Spleen (tissue), 11 donors: ENCODE measurements around the gene ZNF70. TPM values are rescaled to one million over a fixed set of nuclear protein-coding genes. Genes with fewer than 3 reads are reported as not detected.

Experiments
- DNase-seq: peaks from one replicate; pipeline ENCODE4 v3.0.0-alpha.2; 2020
- H3K27ac ChIP-seq, 8 donors: fragments of 200-600 bp; sonication (generic) in 7 of 8; 1 replicate in 4 of 8; 2 replicates in 4 of 8; pipeline versions ENCODE4 v1.5.0 to v1.8.0; 2016 to 2021; ENCODE audit warnings: inconsistent platforms in 4 of 8, mild to moderate bottlenecking in 4 of 8, moderate library complexity in 1 of 8
- H3K27me3 ChIP-seq, 7 donors: fragments of 200-600 bp; sonication (generic) in 6 of 7; replicated peaks in 1 of 7; 1 replicate in 4 of 7; 2 replicates in 3 of 7; pipeline versions ENCODE4 v1.5.0 to v1.8.0; 2016 to 2021; ENCODE audit warnings: inconsistent platforms in 3 of 7, mild to moderate bottlenecking in 1 of 7
- H3K36me3 ChIP-seq, 6 donors: fragments of 200-600 bp; sonication (generic) in 5 of 6; 1 replicate in 4 of 6; 2 replicates in 2 of 6; pipeline versions ENCODE4 v1.5.0 to v1.8.0; 2016 to 2021; ENCODE audit warnings: inconsistent platforms in 2 of 6
- H3K4me1 ChIP-seq, 6 donors: fragments of 200-600 bp; sonication (generic) in 5 of 6; 1 replicate in 3 of 6; 2 replicates in 3 of 6; pipeline versions ENCODE4 v1.5.0 to v1.8.0; 2016 to 2021; ENCODE audit warnings: inconsistent platforms in 3 of 6
- H3K4me3 ChIP-seq, 8 donors: fragments of 200-600 bp; sonication (generic) in 7 of 8; 1 replicate in 4 of 8; 2 replicates in 4 of 8; pipeline versions ENCODE4 v1.5.0 to v1.8.0; 2016 to 2021; ENCODE audit warnings: inconsistent platforms in 4 of 8, mild to moderate bottlenecking in 4 of 8, moderate library complexity in 2 of 8
- H3K9me3 ChIP-seq, 8 donors: fragments of 200-600 bp; sonication (generic) in 7 of 8; 1 replicate in 4 of 8; 2 replicates in 4 of 8; pipeline versions ENCODE4 v1.5.0 to v1.8.0; 2016 to 2021; ENCODE audit warnings: inconsistent platforms in 4 of 8
- POLR2A ChIP-seq, 3 donors: fragments of 450-650 bp; IDR thresholded peaks; one replicate each; pipeline ENCODE4 v1.5.1; 2017; ENCODE audit warnings: antibody characterized with exemption in 3 of 3, mild to moderate bottlenecking in 1 of 3
- POLR2AphosphoS5 ChIP-seq, 3 donors: sonication (generic); formaldehyde crosslinking; IDR thresholded peaks; one replicate each; pipeline ENCODE4 v1.5.1; 2017; ENCODE audit warnings: antibody characterized with exemption in 3 of 3
- WGBS, 5 donors: extraction: QIAGEN DNeasy Blood & Tissue Kit in 3 of 5; methylation state at CpG; one replicate each; pipeline versions ENCODE4 v1.1.5 to v1.1.7; 2013 to 2018; 5-methylcytosine and 5-hydroxymethylcytosine counted together
- intact Hi-C: fragments of 100-400 bp; cut with DNase I; formaldehyde crosslinking; loops from one replicate; pipeline ENCODE4 v1.15.0; 2023; ENCODE audit warnings: low total_unique reads
- polyA plus RNA-seq, 3 donors: library from polyadenylated mRNA; stranded (reverse); fragments of 200-250 nt; gene quantifications; one replicate each; pipeline ENCODE4 v1.2.1, GENCODE V29; 2013
- total RNA-seq, 7 donors: library from RNA; depleted of rRNA in 3 of 7; stranded (reverse); fragments of >200 nt in 3 of 7; fragmentation: NEBNext Ultra II Directional in 4 of 7; extraction: Animal tissue kit (Norgen Biotek cat#: 25700) in 4 of 7; gene quantifications; one replicate each; pipeline versions ENCODE4 v1.1.0 to v1.2.1, GENCODE V29; 2016 to 2021
- TF ChIP-seq, protein P1 (sequence below), 11 experiments: fragments of 200-600 bp in 7 of 11; fragments of 450-650 bp in 4 of 11; sonication (generic) in 4 of 11; IDR thresholded peaks in 8 of 11; conservative IDR thresholded peaks in 3 of 11; 1 replicate in 7 of 11; 2 replicates in 4 of 11; pipeline versions ENCODE4 v1.4.0 to v1.8.0; 2016 to 2021; ENCODE audit warnings: antibody characterized with exemption in 11 of 11, inconsistent platforms in 4 of 11, mild to moderate bottlenecking in 1 of 11
- donor health status: healthy with polysubstance abuse.
- donor health status: DM: no; HTN: no; CAD: no; lungs with moderate emphysema.
- donor health status: DM: no; HTN: no; CAD: no.
- donor health status: Bipolar disorder and iron deficiency.
- donor health status: healthy.
- donor health status: DM: no; HTN: no; CAD: no.
- donor health status: DM: yes; HTN: yes; CAD: no.

ZNF70 gene
- total and polyA plus RNA-seq, 10 donors: 0.55 to 7.4 (median 5.6) TPM

- Histone ChIP-seq H3K27ac (no peak overlapping the region), H3K27me3 (peaks cover 0 to 16% (median 0%) of the 10 kb centered on the region in 7 donors), H3K4me1 (peaks cover 16 to 62% (median 49%) of the 10 kb centered on the region in 6 donors), H3K9me3 (no peaks in the 10 kb centered on the region), H3K36me3 (no peaks in the 10 kb centered on the region), H3K4me3 (peak overlapping the region in 4 of 8 donors; percentile 42 to 75 (median 50))
- WGBS, 5 donors: 81 to 88% (median 85%) methylated on average over 7 of the region's 7 CpGs
- no peak for DNase-seq
- intact Hi-C loops: loop anchor here (5.0 kb wide), 1 partner anchor 74 kb away; no protein-coding TSS in a partner anchor
- TF ChIP-seq, protein P1, sequence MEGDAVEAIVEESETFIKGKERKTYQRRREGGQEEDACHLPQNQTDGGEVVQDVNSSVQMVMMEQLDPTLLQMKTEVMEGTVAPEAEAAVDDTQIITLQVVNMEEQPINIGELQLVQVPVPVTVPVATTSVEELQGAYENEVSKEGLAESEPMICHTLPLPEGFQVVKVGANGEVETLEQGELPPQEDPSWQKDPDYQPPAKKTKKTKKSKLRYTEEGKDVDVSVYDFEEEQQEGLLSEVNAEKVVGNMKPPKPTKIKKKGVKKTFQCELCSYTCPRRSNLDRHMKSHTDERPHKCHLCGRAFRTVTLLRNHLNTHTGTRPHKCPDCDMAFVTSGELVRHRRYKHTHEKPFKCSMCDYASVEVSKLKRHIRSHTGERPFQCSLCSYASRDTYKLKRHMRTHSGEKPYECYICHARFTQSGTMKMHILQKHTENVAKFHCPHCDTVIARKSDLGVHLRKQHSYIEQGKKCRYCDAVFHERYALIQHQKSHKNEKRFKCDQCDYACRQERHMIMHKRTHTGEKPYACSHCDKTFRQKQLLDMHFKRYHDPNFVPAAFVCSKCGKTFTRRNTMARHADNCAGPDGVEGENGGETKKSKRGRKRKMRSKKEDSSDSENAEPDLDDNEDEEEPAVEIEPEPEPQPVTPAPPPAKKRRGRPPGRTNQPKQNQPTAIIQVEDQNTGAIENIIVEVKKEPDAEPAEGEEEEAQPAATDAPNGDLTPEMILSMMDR (IDR thresholded peaks at IDR 0.05 in 8 of 11, conservative IDR thresholded peaks at IDR 0.05 in 3 of 11): no peak
Measured at GRCh38 chr22:23773483-23774113, 22.7 kb upstream of the ZNF70 start.

GRCh38 chr22:23772649-23773473 is 21.9 kb upstream of the ZNF70 start, which contains the start of gene MMP11:
Gene MMP11 (plus strand): TSS chr22:23772849. CDS start chr22:23772871, 22 bp downstream.
- Histone ChIP-seq H3K4me1 (peaks cover 20 to 69% (median 55%) of the 10 kb centered on the region in 6 donors), H3K36me3 (no peaks in the 10 kb centered on the region), H3K4me3 (peak within 1 kb of the TSS; percentile 8 to 75 (median 43)), H3K27ac (peak within 1 kb of the TSS in 5 of 8 donors; percentile 39 to 72 (median 56)), H3K27me3 (peaks cover 0 to 16% (median 0%) of the 10 kb centered on the region in 7 donors), H3K9me3 (no peaks in the 10 kb centered on the region)
- intact Hi-C loops: loop anchor here (5.0 kb wide), 1 partner anchor 74 kb away; no protein-coding TSS in a partner anchor
- TF ChIP-seq POLR2AphosphoS5 (IDR thresholded peaks at IDR 0.05) (peak in 1 of 3 donors; percentile 19), POLR2A (IDR thresholded peaks at IDR 0.05) (no peak)
- TF ChIP-seq, protein P1 (IDR thresholded peaks at IDR 0.05 in 8 of 11, conservative IDR thresholded peaks at IDR 0.05 in 3 of 11): peak in 1 of 11 experiments; percentile 13
- WGBS, 5 donors: 5 to 16% (median 7%) methylated on average over 28 to 79 of the region's 79 CpGs
- DNase-seq: peak; percentile 90

GRCh38 chr22:23772315-23772648 is 21.4 kb upstream of the ZNF70 start:
- no peak for DNase-seq
- H3K27me3 ChIP-seq: peaks cover 0 to 16% (median 0%) of the 10 kb centered on the region in 7 donors
- peak overlapping the region; percentile 8 to 75 (median 43) for H3K4me3 ChIP-seq
- TF ChIP-seq POLR2A (IDR thresholded peaks at IDR 0.05): no peak
- TF ChIP-seq POLR2AphosphoS5 (IDR thresholded peaks at IDR 0.05): no peak
- TF ChIP-seq, protein P1 (IDR thresholded peaks at IDR 0.05 in 8 of 11, conservative IDR thresholded peaks at IDR 0.05 in 3 of 11): no peak
- H3K9me3 ChIP-seq: no peaks in the 10 kb centered on the region
- peaks cover 21 to 75% (median 56%) of the 10 kb centered on the region in 6 donors for H3K4me1 ChIP-seq
- peak overlapping the region in 4 of 8 donors; percentile 48 to 72 (median 59) for H3K27ac ChIP-seq
- intact Hi-C loops: loop anchor here (5.0 kb wide), 1 partner anchor 75 kb away; no protein-coding TSS in a partner anchor
- 22 to 41% (median 31%) methylated on average over 4 to 6 of the region's 6 CpGs for WGBS, 5 donors
- H3K36me3 ChIP-seq: no peaks in the 10 kb centered on the region
